Heart left ventricle (tissue), 16 donors: ENCODE data around the gene IL17F. TPM values are rescaled to one million over a fixed set of nuclear protein-coding genes. Genes with fewer than 3 reads are reported as not detected.

Experiments
- ATAC-seq, 4 donors: fragments of 200-7000 bp; cut with Tn5 transposase; one replicate each; pipeline ENCODE4 v1.9.1; 2020 to 2022; ENCODE audit warnings: moderate library complexity in 4 of 4, mild to moderate bottlenecking in 3 of 4, moderate number of reproducible peaks in 1 of 4
- DNase-seq, 5 donors: peaks; one replicate each; pipeline ENCODE4 v3.0.0-alpha.2; 2020
- H3K27ac ChIP-seq, 12 donors: fragments of 200-600 bp; sonication (generic) in 4 of 12; one replicate each; pipeline versions ENCODE4 v1.5.0 to v1.8.0; 2016 to 2022; ENCODE audit warnings: mild to moderate bottlenecking in 2 of 12
- H3K27me3 ChIP-seq, 9 donors: fragments of 200-600 bp; sonication (generic) in 2 of 9; one replicate each; pipeline versions ENCODE4 v1.5.1 to v1.8.0; 2016 to 2022; ENCODE audit warnings: mild to moderate bottlenecking in 3 of 9
- H3K36me3 ChIP-seq, 9 donors: fragments of 200-600 bp; sonication (generic) in 2 of 9; one replicate each; pipeline versions ENCODE4 v1.5.0 to v1.8.0; 2018 to 2022; ENCODE audit warnings: mild to moderate bottlenecking in 2 of 9
- H3K4me1 ChIP-seq, 12 donors: fragments of 200-600 bp; sonication (generic) in 4 of 12; one replicate each; pipeline versions ENCODE4 v1.5.0 to v1.8.0; 2016 to 2022; ENCODE audit warnings: mild to moderate bottlenecking in 3 of 12
- H3K4me3 ChIP-seq, 12 donors: fragments of 200-600 bp; sonication (generic) in 4 of 12; one replicate each; pipeline versions ENCODE4 v1.5.0 to v1.8.0; 2017 to 2022; ENCODE audit warnings: mild to moderate bottlenecking in 9 of 12, moderate library complexity in 4 of 12
- H3K9me3 ChIP-seq, 12 donors: fragments of 200-600 bp; sonication (generic) in 4 of 12; one replicate each; pipeline versions ENCODE4 v1.5.0 to v1.8.0; 2016 to 2022; ENCODE audit warnings: mild to moderate bottlenecking in 1 of 12
- POLR2A ChIP-seq, 2 donors: fragments of 450-650 bp; IDR thresholded peaks; one replicate each; pipeline ENCODE4 v1.6.1; 2017; ENCODE audit warnings: antibody characterized with exemption in 2 of 2, mild to moderate bottlenecking in 2 of 2, moderate library complexity in 2 of 2
- WGBS, 4 donors: extraction: QIAGEN DNeasy Blood & Tissue Kit in 2 of 4; methylation state at CpG; one replicate each; pipeline versions ENCODE4 v1.1.5 to v1.1.7; 2013 to 2018; 5-methylcytosine and 5-hydroxymethylcytosine counted together
- intact Hi-C, 10 donors: fragments of 100-400 bp; cut with DNase I; formaldehyde crosslinking; loops; one replicate each; pipeline versions ENCODE4 v1.11.1 to v1.14.2; 2022
- long read RNA-seq, 3 donors: library from polyadenylated mRNA; unstranded; transcript quantifications; one replicate each; pipeline ENCODE4 v2.0.0, GENCODE V29; 2020 to 2021
- polyA plus RNA-seq, 2 donors: library from polyadenylated mRNA; stranded (reverse); fragments of 200-250 nt; gene quantifications; one replicate each; pipeline ENCODE4 v1.2.3, GENCODE V29; 2013
- total RNA-seq, 9 donors: library from RNA; depleted of rRNA in 2 of 9; stranded (reverse); fragments of >200 nt in 2 of 9; fragmentation: NEBNext Ultra II Directional in 3 of 9; extraction: Animal tissue kit (Norgen Biotek cat#: 25700) in 3 of 9; gene quantifications; one replicate each; pipeline versions ENCODE4 v1.1.0 to v1.2.4, GENCODE V29; 2016 to 2023
- TF ChIP-seq, protein P1 (sequence below), 12 donors: fragments of 200-600 bp; sonication (generic) in 4 of 12; IDR thresholded peaks; one replicate each; pipeline versions ENCODE4 v1.5.0 to v1.8.0; 2018 to 2022; ENCODE audit warnings: antibody characterized with exemption in 12 of 12, mild to moderate bottlenecking in 5 of 12
- donor health status: ischemic (EF 13 %, LVEDD 7.1; RV severe dilation, severe dysfunction).
- donor health status: healthy with polysubstance abuse.
- donor health status: DM: no; HTN: yes; CAD: no.
- donor health status: DM: no; HTN: no; CAD: no.
- donor health status: ischemic (EF 25% LVEDD 6.9; RV normal size, moderate dysfunction).
- donor health status: ischemic (EF 25% LVEDD 5.7; RV mildly dilated, moderate dysfunction).
- donor health status: healthy.
- donor health status: DM: yes; HTN: yes; CAD: no.
- donor health status: ischemic (EF 35%, LVEDD 5.7; RV mildly dilated, moderate dysfunction).
- donor health status: nonischemic (EF 11% LVEDD 7.7; RV severe dilation, severe dysfunction).
- donor health status: DM: yes; HTN: yes; CAD: no.
- donor health status: PGD.
- donor health status: ischemic (EF 29% LVEDD 5.4; RV normal size, mild dysfunction).
- donor health status: nonischemic (EF 23%, LVEDD 6.1; RV moderate dilation, normal function).

IL17F gene
- total RNA-seq (not detected), polyA plus RNA-seq (not detected)
- long read RNA-seq, donor 1, result 0 reads
- long read RNA-seq, donor 2, result 0 reads
- long read RNA-seq, donor 3, result 0 reads

GRCh38 chr6:52244400-52244799, at the start of gene IL17F:
Gene IL17F (minus strand): TSS chr6:52244500. CDS start chr6:52244429, 71 bp downstream.
- WGBS, 4 donors, result 79 to 87% (median 86%) methylated on average over 5 of the region's 5 CpGs
- Histone ChIP-seq H3K9me3 (no peaks in the 10 kb centered on the region), H3K36me3 (no peaks in the 10 kb centered on the region), H3K4me3 (no peak within 1 kb of the TSS), H3K27ac (no peak within 1 kb of the TSS), H3K27me3 (peaks cover 0 to 8% (median 0%) of the 10 kb centered on the region in 9 donors), H3K4me1 (no peaks in the 10 kb centered on the region)
- intact Hi-C loops, result no loop called here
- no peak for ATAC-seq
- no peak for DNase-seq
- TF ChIP-seq, protein P1, sequence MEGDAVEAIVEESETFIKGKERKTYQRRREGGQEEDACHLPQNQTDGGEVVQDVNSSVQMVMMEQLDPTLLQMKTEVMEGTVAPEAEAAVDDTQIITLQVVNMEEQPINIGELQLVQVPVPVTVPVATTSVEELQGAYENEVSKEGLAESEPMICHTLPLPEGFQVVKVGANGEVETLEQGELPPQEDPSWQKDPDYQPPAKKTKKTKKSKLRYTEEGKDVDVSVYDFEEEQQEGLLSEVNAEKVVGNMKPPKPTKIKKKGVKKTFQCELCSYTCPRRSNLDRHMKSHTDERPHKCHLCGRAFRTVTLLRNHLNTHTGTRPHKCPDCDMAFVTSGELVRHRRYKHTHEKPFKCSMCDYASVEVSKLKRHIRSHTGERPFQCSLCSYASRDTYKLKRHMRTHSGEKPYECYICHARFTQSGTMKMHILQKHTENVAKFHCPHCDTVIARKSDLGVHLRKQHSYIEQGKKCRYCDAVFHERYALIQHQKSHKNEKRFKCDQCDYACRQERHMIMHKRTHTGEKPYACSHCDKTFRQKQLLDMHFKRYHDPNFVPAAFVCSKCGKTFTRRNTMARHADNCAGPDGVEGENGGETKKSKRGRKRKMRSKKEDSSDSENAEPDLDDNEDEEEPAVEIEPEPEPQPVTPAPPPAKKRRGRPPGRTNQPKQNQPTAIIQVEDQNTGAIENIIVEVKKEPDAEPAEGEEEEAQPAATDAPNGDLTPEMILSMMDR (IDR thresholded peaks at IDR 0.05), result no peak
- no peak for TF ChIP-seq POLR2A (IDR thresholded peaks at IDR 0.05)

GRCh38 chr6:52293067-52293466, 48.8 kb upstream of the IL17F start:
- TF ChIP-seq, protein P1 (IDR thresholded peaks at IDR 0.05), result no peak
- TF ChIP-seq POLR2A (IDR thresholded peaks at IDR 0.05), result no peak
- H3K9me3 ChIP-seq, result no peaks in the 10 kb centered on the region
- no peaks in the 10 kb centered on the region for H3K27me3 ChIP-seq
- H3K27ac ChIP-seq, result no peak overlapping the region
- H3K4me3 ChIP-seq, result no peak overlapping the region
- H3K4me1 ChIP-seq, result no peaks in the 10 kb centered on the region
- ATAC-seq (no peak), DNase-seq (no peak)
- intact Hi-C loops, result loop anchor here in 2 of 10 donors (5.0 to 10.0 kb wide), 2 partner anchors 69 to 372 kb away; partner anchors contain the start of gene PAQR8 (in 1 of the 2)
- H3K36me3 ChIP-seq, result no peaks in the 10 kb centered on the region

GRCh38 chr6:52288841-52289240, 44.5 kb upstream of the IL17F start:
- ATAC-seq, result no peak
- H3K27me3 ChIP-seq, result no peaks in the 10 kb centered on the region
- 83 to 90% (median 86%) methylated on average over 2 of the region's 2 CpGs for WGBS, 4 donors
- TF ChIP-seq, protein P1 (IDR thresholded peaks at IDR 0.05), result no peak
- TF ChIP-seq POLR2A (IDR thresholded peaks at IDR 0.05), result no peak
- no peaks in the 10 kb centered on the region for H3K9me3 ChIP-seq
- peaks cover 0 to 23% (median 6%) of the 10 kb centered on the region in 12 donors for H3K4me1 ChIP-seq
- no peak for DNase-seq
- no peak overlapping the region for H3K27ac ChIP-seq
- intact Hi-C loops, result loop anchor here in 9 of 10 donors (5.0 to 10.0 kb wide), 8 partner anchors 73 to 378 kb away; partner anchors contain the start of gene PAQR8 (in 2 of the 9)
- no peak overlapping the region for H3K4me3 ChIP-seq
- H3K36me3 ChIP-seq, result no peaks in the 10 kb centered on the region

DNA sequence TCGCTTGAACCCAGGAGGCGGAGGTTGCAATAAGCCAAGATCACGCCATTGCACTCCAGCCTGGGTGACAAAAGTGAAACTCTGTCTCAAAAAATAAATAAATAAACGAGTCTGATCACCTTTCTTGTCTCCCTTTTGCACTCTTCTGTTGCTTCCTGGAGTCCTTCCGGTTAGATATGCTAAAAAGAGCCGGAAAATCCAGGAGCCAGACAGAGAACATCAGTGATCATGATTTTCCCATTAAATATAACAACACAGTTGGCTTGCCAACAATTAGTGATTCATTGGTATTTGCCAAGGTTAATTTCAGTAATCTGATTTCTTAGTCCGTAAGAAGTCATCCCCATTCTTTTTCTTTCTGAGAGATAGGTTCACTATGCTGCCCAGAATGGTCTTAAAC, 43.9 kb upstream of the IL17F start:
- no peaks in the 10 kb centered on the region for H3K27me3 ChIP-seq
- 79 to 88% (median 83%) methylated on average over 7 of the region's 7 CpGs for WGBS, 4 donors

More for the DNA sequence above, 43.9 kb upstream of the IL17F start:
- H3K4me1 ChIP-seq, result peaks cover 0 to 29% (median 11%) of the 10 kb centered on the region in 12 donors
- H3K9me3 ChIP-seq, result no peaks in the 10 kb centered on the region
- intact Hi-C loops, result loop anchor here in 9 of 10 donors (5.0 to 10.0 kb wide), 8 partner anchors 74 to 379 kb away; partner anchors contain the start of gene PAQR8 (in 2 of the 9)
- no peak overlapping the region for H3K27ac ChIP-seq
- H3K36me3 ChIP-seq, result no peaks in the 10 kb centered on the region
- ATAC-seq (no peak), DNase-seq (no peak)
- TF ChIP-seq, protein P1 (IDR thresholded peaks at IDR 0.05), result no peak
- no peak for TF ChIP-seq POLR2A (IDR thresholded peaks at IDR 0.05)
- H3K4me3 ChIP-seq, result no peak overlapping the region
